ENCODE data around the gene DAND5. TPM values are rescaled to one million over a fixed set of nuclear protein-coding genes. Genes with fewer than 3 reads are reported as not detected.
A peak's percentile ranks its signal among the peaks of the same experiment; 100 is the strongest.

DAND5 gene
- total and polyA plus RNA-seq, 9 of the 15 experiments (the other 6 are each of a cell fraction or from before 2014, with no cell fraction given), result 0.22 to 0.83 (median 0.60) TPM

- TF ChIP-seq MTA1 (IDR thresholded peaks at IDR 0.05; ENCODE audit: borderline replicate concordance) (peak; percentile 70), MYC (IDR thresholded peaks at IDR 0.05; ENCODE audit: low read depth, low read length) (peak; percentile 31), MYC (CRISPR knock-in tag; IDR thresholded peaks at IDR 0.05; ENCODE audit: borderline replicate concordance, low read depth) (no peak), NFXL1 (CRISPR knock-in tag; IDR thresholded peaks at IDR 0.05) (no peak), ATF2 (CRISPR knock-in tag; IDR thresholded peaks at IDR 0.05) (no peak), ZNF444 (CRISPR knock-in tag; IDR thresholded peaks at IDR 0.05) (no peak), ZBTB33 (CRISPR knock-in tag; IDR thresholded peaks at IDR 0.05) (no peak), WHSC1 (IDR thresholded peaks at IDR 0.05; ENCODE audit: low read length) (no peak), CREM (IDR thresholded peaks at IDR 0.05; ENCODE audit: low read depth) (peak; percentile 39; the same call in 1 of the 2 replicates), SMARCE1 (IDR thresholded peaks at IDR 0.05) (peak; percentile 63; the same call in 1 of the 2 replicates), ASH1L (IDR thresholded peaks at IDR 0.05; ENCODE audit: borderline replicate concordance, low read depth, partially characterized antibody) (no peak), STAG1 (CRISPR knock-in tag; IDR thresholded peaks at IDR 0.05; ENCODE audit: borderline replicate concordance) (no peak), KLF6 (CRISPR knock-in tag; IDR thresholded peaks at IDR 0.05; ENCODE audit: borderline replicate concordance) (no peak), EP300 (IDR thresholded peaks at IDR 0.05; ENCODE audit: low read length) (peak; percentile 39; the same call in 1 of the 2 replicates), PHF20 (IDR thresholded peaks at IDR 0.05; ENCODE audit: partially characterized antibody) (no peak)
- TF ChIP-seq, protein P1, sequence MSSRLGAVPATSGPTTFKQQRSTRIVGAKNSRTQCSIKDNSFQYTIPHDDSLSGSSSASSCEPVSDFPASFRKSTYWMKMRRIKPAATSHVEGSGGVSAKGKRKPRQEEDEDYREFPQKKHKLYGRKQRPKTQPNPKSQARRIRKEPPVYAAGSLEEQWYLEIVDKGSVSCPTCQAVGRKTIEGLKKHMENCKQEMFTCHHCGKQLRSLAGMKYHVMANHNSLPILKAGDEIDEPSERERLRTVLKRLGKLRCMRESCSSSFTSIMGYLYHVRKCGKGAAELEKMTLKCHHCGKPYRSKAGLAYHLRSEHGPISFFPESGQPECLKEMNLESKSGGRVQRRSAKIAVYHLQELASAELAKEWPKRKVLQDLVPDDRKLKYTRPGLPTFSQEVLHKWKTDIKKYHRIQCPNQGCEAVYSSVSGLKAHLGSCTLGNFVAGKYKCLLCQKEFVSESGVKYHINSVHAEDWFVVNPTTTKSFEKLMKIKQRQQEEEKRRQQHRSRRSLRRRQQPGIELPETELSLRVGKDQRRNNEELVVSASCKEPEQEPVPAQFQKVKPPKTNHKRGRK (tag; IDR thresholded peaks at IDR 0.05), result no peak
Observed at GRCh38 chr19:13022859-13023636, 53.7 kb downstream of the DAND5 start (continued).

Measured in K562 (cell line).